Right lobe of liver (tissue), 4 donors: ENCODE results near the gene SPATS2.

Experiments used
- CTCF ChIP-seq, 4 donors: fragments of 200-600 bp in 3 of 4; fragments of 450-650 bp in 1 of 4; IDR thresholded peaks; one replicate each; pipeline versions ENCODE4 v1.5.1 to v1.8.0; 2016 to 2022; ENCODE audit warnings: antibody characterized with exemption in 4 of 4, mild to moderate bottlenecking in 2 of 4
- POLR2A ChIP-seq: fragments of 450-650 bp; IDR thresholded peaks from one replicate; pipeline ENCODE4 v1.6.1; 2017; ENCODE audit warnings: antibody characterized with exemption, mild to moderate bottlenecking
- donor health status: DM: no; HTN: no; CAD: no.
- donor health status: DM: no; HTN: no; CAD: no.
- donor health status: DM: no; HTN: yes; CAD: no.

DNA sequence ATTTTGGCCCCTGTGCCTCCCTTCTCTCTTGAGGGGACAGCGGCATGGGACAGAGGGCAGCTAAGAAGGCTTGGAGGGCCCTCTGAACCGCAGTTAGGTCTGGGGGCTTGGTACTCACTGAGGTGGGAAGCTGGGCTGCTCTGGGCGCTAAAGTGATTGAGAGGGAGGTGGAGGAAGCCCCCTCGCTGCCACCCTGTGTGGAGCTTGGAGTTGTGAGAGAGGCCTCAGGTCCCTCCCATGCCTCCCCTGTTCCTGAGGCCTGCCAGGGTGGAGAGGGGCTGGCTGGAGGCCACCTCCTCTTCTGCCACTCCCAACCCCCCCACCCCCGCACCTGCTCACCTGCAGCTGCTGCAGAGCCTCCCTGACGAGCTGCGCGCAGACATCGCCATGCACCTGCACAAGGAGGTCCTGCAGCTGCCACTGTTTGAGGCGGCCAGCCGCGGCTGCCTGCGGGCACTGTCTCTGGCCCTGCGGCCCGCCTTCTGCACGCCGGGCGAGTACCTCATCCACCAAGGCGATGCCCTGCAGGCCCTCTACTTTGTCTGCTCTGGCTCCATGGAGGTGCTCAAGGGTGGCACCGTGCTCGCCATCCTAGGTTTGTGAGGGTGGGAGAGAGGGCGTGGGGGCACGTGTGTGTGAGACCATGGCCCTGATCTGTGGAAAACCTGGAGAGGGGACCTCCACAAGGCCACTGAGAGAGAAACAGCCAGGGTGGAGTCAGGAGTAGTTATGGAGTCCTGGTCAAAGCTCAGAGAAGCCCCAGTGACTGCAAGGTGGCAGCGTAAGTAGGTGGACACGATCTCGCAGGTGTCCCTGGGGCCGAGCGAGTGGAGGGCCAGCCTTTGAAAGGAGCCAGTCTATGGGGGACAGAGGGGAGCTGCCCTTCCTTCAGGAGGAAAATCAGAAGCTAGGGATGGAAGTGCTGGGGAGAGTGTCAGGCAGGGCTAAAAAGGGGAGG, 182.8 kb downstream of the SPATS2 start:
- TF ChIP-seq CTCF (IDR thresholded peaks at IDR 0.05) (no peak), POLR2A (no peak)
